ENCODE data around the gene USF1. TPM values are rescaled to one million over a fixed set of nuclear protein-coding genes. Genes with fewer than 3 reads are reported as not detected.

The USF1 gene
- total and polyA plus RNA-seq, 9 of the 15 experiments (the other 6 are each of a cell fraction or from before 2014, with no cell fraction given), result 7.4 to 60.2 (median 54.2) TPM

DNA sequence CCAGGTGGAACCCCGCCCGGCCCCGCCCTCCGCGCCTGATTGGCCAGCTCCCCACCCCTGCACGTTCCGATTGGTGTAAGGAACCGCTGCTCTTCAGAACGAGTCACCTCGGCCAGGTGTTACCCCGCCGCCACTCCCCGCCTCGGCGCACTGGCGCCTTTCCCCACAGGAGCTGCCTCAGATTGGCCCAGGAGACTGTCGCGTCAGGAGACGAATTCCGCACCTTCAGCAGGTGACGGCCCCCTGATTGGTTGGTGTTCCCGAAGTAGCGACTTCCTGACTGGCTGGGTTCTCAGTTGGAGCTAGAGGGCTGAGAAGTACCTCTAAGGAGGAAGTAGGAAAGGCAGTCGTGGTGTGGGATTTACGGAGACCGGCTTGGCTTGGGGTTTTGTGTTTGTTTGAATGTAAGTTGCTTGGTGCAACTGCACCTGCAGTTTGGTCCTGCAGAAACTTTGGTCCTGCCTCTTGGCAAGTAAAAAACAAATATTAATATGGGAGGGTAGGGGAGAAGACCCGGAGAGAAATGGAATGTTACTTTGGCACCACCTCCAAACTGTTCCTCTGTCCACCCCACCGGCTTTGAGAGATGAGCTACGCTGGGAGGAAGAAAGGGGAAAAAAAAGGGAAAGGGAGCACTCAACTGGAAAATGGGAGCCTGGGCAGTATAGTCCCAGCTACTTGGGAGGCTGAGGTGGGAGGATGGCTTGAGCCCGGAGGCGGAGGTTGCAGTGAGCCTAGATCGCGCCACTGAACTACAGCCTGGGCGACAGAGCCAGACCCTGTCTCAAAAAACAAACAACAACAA lies 24.4 kb downstream of the USF1 start (continued):
- TF ChIP-seq TEAD4 (IDR thresholded peaks at IDR 0.05; ENCODE audit: low read length) (no peak; the same call in 1 of the 2 replicates), TEAD4 (CRISPR knock-in tag; IDR thresholded peaks at IDR 0.05; ENCODE audit: borderline replicate concordance) (no peak), CHCHD3 (CRISPR knock-in tag; IDR thresholded peaks at IDR 0.05) (no peak), TEAD1 (CRISPR knock-in tag; IDR thresholded peaks at IDR 0.05) (peak in 1 of 2 experiments; percentile 46; a peak in 1 of 4 replicates), ZNF3 (CRISPR knock-in tag; IDR thresholded peaks at IDR 0.05) (no peak), ZNF764 (CRISPR knock-in tag; IDR thresholded peaks at IDR 0.05; ENCODE audit: low read depth) (no peak), HEY1 (CRISPR knock-in tag; IDR thresholded peaks at IDR 0.05; ENCODE audit: borderline replicate concordance) (no peak), ZFP36 (IDR thresholded peaks at IDR 0.05; ENCODE audit: low read depth, low read length, partially characterized antibody) (no peak), ZNF143 (CRISPR knock-in tag; IDR thresholded peaks at IDR 0.05) (no peak)
- TF ChIP-seq, protein P1, sequence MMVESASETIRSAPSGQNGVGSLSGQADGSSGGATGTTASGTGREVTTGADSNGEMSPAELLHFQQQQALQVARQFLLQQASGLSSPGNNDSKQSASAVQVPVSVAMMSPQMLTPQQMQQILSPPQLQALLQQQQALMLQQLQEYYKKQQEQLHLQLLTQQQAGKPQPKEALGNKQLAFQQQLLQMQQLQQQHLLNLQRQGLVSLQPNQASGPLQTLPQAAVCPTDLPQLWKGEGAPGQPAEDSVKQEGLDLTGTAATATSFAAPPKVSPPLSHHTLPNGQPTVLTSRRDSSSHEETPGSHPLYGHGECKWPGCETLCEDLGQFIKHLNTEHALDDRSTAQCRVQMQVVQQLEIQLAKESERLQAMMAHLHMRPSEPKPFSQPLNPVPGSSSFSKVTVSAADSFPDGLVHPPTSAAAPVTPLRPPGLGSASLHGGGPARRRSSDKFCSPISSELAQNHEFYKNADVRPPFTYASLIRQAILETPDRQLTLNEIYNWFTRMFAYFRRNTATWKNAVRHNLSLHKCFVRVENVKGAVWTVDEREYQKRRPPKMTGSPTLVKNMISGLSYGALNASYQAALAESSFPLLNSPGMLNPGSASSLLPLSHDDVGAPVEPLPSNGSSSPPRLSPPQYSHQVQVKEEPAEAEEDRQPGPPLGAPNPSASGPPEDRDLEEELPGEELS (CRISPR knock-in tag; IDR thresholded peaks at IDR 0.05; ENCODE audit: borderline replicate concordance), result no peak
- TF ChIP-seq, protein P2, sequence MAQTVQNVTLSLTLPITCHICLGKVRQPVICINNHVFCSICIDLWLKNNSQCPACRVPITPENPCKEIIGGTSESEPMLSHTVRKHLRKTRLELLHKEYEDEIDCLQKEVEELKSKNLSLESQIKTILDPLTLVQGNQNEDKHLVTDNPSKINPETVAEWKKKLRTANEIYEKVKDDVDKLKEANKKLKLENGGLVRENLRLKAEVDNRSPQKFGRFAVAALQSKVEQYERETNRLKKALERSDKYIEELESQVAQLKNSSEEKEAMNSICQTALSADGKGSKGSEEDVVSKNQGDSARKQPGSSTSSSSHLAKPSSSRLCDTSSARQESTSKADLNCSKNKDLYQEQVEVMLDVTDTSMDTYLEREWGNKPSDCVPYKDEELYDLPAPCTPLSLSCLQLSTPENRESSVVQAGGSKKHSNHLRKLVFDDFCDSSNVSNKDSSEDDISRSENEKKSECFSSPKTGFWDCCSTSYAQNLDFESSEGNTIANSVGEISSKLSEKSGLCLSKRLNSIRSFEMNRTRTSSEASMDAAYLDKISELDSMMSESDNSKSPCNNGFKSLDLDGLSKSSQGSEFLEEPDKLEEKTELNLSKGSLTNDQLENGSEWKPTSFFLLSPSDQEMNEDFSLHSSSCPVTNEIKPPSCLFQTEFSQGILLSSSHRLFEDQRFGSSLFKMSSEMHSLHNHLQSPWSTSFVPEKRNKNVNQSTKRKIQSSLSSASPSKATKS (CRISPR knock-in tag; IDR thresholded peaks at IDR 0.05), result no peak
- TF ChIP-seq, protein P3, sequence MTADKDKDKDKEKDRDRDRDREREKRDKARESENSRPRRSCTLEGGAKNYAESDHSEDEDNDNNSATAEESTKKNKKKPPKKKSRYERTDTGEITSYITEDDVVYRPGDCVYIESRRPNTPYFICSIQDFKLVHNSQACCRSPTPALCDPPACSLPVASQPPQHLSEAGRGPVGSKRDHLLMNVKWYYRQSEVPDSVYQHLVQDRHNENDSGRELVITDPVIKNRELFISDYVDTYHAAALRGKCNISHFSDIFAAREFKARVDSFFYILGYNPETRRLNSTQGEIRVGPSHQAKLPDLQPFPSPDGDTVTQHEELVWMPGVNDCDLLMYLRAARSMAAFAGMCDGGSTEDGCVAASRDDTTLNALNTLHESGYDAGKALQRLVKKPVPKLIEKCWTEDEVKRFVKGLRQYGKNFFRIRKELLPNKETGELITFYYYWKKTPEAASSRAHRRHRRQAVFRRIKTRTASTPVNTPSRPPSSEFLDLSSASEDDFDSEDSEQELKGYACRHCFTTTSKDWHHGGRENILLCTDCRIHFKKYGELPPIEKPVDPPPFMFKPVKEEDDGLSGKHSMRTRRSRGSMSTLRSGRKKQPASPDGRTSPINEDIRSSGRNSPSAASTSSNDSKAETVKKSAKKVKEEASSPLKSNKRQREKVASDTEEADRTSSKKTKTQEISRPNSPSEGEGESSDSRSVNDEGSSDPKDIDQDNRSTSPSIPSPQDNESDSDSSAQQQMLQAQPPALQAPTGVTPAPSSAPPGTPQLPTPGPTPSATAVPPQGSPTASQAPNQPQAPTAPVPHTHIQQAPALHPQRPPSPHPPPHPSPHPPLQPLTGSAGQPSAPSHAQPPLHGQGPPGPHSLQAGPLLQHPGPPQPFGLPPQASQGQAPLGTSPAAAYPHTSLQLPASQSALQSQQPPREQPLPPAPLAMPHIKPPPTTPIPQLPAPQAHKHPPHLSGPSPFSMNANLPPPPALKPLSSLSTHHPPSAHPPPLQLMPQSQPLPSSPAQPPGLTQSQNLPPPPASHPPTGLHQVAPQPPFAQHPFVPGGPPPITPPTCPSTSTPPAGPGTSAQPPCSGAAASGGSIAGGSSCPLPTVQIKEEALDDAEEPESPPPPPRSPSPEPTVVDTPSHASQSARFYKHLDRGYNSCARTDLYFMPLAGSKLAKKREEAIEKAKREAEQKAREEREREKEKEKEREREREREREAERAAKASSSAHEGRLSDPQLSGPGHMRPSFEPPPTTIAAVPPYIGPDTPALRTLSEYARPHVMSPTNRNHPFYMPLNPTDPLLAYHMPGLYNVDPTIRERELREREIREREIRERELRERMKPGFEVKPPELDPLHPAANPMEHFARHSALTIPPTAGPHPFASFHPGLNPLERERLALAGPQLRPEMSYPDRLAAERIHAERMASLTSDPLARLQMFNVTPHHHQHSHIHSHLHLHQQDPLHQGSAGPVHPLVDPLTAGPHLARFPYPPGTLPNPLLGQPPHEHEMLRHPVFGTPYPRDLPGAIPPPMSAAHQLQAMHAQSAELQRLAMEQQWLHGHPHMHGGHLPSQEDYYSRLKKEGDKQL (CRISPR knock-in tag; IDR thresholded peaks at IDR 0.05; ENCODE audit: borderline replicate concordance), result no peak
- TF ChIP-seq, protein P4, sequence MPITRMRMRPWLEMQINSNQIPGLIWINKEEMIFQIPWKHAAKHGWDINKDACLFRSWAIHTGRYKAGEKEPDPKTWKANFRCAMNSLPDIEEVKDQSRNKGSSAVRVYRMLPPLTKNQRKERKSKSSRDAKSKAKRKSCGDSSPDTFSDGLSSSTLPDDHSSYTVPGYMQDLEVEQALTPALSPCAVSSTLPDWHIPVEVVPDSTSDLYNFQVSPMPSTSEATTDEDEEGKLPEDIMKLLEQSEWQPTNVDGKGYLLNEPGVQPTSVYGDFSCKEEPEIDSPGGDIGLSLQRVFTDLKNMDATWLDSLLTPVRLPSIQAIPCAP (CRISPR knock-in tag; IDR thresholded peaks at IDR 0.05; ENCODE audit: borderline replicate concordance), result no peak
- TF ChIP-seq, protein P5, sequence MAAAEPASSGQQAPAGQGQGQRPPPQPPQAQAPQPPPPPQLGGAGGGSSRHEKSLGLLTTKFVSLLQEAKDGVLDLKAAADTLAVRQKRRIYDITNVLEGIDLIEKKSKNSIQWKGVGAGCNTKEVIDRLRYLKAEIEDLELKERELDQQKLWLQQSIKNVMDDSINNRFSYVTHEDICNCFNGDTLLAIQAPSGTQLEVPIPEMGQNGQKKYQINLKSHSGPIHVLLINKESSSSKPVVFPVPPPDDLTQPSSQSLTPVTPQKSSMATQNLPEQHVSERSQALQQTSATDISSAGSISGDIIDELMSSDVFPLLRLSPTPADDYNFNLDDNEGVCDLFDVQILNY (CRISPR knock-in tag; IDR thresholded peaks at IDR 0.05), result no peak
